Measurements from ENCODE around the gene ZNF473.
A peak's percentile ranks its signal among the peaks of the same experiment; 100 is the strongest.

The ZNF473 gene

DNA sequence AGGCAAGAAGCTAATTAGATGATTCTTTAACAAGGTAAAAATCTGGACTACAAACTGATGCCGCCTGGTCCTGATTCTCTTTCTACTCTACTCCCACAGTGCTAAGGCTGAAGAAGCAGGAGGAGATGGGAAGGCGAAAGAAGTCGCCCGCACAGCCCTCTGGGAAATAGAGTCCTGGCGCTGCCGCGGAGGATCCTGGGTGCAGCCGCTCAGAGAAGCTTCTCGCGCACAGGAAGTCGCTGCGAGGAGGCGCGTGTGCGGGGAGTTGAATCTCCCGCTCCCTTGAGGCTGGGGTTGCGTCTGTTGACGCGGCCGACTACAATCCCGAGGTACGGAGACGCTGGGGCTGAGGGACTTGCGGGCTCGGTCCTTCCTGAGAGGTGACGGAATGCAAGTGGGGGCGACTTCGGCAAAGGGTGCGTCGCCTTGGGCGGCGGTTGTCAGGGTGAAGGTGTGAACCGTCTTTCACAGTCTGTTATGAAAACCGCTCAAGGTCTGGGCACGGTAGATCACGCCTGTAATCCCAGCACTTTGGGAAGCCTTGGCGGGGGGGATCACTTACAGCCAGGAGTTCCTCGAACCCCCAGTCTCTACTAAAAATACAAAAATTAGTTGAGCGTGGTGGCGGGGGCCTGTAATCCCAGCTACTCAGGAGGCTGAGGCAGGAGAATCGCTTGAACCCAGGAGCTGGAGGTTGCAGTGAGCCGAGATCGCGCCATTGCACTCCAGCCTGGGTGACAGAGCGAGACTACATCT, at the start of gene ZNF473:
Gene ZNF473 (plus strand): TSS at position 212 of the 756 bp plus-strand sequence. CDS start 5,078 bp downstream, outside the sequence.
- peak; percentile 95 for DNase-seq
- Histone ChIP-seq H3K27ac (peak within 1 kb of the TSS; percentile 91), H3K4me3 (ENCODE audit: low read depth, low read length) (peak within 1 kb of the TSS; percentile 97), H3K27me3 (replicated peaks) (no peaks in the 10 kb centered on the region), H3K36me3 (replicated peaks) (peaks cover 7% of the 10 kb centered on the region)
- in situ Hi-C loops (cut with HindIII; ENCODE audit: low pct_ligation_motif_present, low sequenced_read_pairs) = no loop called here
- TF ChIP-seq, protein P1, sequence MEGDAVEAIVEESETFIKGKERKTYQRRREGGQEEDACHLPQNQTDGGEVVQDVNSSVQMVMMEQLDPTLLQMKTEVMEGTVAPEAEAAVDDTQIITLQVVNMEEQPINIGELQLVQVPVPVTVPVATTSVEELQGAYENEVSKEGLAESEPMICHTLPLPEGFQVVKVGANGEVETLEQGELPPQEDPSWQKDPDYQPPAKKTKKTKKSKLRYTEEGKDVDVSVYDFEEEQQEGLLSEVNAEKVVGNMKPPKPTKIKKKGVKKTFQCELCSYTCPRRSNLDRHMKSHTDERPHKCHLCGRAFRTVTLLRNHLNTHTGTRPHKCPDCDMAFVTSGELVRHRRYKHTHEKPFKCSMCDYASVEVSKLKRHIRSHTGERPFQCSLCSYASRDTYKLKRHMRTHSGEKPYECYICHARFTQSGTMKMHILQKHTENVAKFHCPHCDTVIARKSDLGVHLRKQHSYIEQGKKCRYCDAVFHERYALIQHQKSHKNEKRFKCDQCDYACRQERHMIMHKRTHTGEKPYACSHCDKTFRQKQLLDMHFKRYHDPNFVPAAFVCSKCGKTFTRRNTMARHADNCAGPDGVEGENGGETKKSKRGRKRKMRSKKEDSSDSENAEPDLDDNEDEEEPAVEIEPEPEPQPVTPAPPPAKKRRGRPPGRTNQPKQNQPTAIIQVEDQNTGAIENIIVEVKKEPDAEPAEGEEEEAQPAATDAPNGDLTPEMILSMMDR (IDR thresholded peaks at IDR 0.05; ENCODE audit: low read depth, low read length, missing control alignments) = no peak

DNA sequence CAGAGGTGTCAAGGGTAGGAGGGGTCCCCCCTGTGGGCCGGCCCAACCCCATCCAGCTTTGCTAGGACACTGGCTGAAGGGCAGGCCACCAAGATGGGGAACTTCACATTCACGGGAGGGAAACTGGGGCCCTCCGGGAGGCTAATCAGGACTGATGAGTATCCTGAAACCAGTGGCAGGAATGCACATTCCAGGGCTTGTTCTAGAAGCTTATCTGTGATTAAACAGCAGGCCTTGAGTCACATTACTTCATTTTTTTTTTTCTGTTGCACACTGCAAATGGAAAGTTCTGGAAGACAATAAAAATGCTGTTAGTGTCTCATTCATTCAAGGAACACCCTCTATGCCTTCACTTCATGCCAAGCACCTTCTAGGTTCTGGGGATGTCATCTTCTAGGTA, 49.3 kb upstream of the ZNF473 start:
- DNase-seq = no peak
- Histone ChIP-seq H3K36me3 (replicated peaks) (no peaks in the 10 kb centered on the region), H3K4me3 (ENCODE audit: low read depth, low read length) (no peak overlapping the region), H3K27me3 (replicated peaks) (no peaks in the 10 kb centered on the region), H3K27ac (no peak overlapping the region)
- TF ChIP-seq, protein P1 (IDR thresholded peaks at IDR 0.05; ENCODE audit: low read depth, low read length, missing control alignments) = no peak
- in situ Hi-C loops (cut with HindIII; ENCODE audit: low pct_ligation_motif_present, low sequenced_read_pairs) = no loop called here

DNA sequence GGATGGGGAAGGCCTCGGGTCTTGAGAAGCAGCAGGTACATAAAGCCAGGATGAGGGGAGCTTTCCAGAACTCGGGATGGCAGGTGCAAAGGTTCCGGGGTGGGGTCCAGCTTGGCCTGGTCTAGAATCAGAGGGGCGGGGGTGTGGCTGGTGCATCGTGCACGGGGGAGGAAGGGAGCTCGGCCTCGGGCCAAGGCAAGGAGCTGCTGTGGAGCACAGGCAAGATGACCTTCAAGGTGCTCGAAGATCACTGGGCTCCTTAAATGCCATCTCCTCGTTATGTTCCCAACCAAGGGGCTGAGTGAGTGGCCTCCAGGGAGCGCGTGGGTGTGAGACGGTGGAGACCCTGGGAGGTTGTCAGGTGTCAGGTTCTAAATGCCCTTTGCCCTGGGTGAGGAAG, 48.7 kb upstream of the ZNF473 start:
- no peak overlapping the region for H3K4me3 ChIP-seq (ENCODE audit: low read depth, low read length)
- no peak for DNase-seq
- in situ Hi-C loops (cut with HindIII; ENCODE audit: low pct_ligation_motif_present, low sequenced_read_pairs) = no loop called here
- no peak overlapping the region for H3K27ac ChIP-seq
- TF ChIP-seq, protein P1 (IDR thresholded peaks at IDR 0.05; ENCODE audit: low read depth, low read length, missing control alignments) = no peak
- H3K27me3 ChIP-seq (replicated peaks) = no peaks in the 10 kb centered on the region
- H3K36me3 ChIP-seq (replicated peaks) = no peaks in the 10 kb centered on the region

DNA sequence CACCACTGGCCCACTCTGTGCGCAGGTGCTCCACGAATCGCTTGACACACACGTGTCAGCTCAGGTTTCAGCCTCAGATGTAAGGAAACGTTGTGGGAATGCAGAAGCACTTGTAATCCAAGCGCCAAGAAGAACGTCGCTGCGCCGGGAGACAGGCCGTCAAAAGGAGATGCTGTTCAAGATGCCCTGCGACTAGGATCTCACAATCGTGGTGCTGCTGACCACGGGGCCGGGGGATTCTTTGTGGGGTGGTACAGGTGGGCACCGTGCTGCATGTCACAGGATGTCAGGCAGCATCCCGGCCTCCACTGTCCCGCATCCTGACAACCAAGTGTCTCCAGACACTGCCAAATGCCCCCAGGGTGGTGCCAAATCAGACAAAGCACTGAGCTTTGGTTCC, 47.9 kb upstream of the ZNF473 start:
- no peak for DNase-seq
- Histone ChIP-seq H3K27me3 (replicated peaks) (no peaks in the 10 kb centered on the region), H3K36me3 (replicated peaks) (no peaks in the 10 kb centered on the region), H3K27ac (no peak overlapping the region), H3K4me3 (ENCODE audit: low read depth, low read length) (no peak overlapping the region)
- in situ Hi-C loops (cut with HindIII; ENCODE audit: low pct_ligation_motif_present, low sequenced_read_pairs) = no loop called here
- TF ChIP-seq, protein P1 (IDR thresholded peaks at IDR 0.05; ENCODE audit: low read depth, low read length, missing control alignments) = no peak

DNA sequence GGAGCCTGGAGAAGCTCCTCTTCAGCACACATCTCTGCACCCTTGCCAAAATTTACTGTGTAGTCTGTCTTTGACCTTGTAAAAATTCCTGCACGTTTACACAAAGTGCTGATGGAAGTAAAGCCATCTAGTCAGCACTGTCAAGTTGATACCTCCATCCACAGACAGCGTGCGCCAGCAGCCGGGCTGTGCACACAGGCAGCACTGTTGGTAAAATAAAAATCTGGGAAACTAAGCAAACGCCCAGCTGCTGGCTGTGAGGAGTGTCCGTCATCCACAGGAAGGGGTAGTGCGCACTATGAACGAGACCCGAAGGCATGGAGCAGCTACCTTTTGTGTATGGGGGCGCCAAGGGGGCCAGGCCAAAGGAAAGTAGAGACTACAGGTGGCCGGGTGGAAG, 47.5 kb upstream of the ZNF473 start:
- in situ Hi-C loops (cut with HindIII; ENCODE audit: low pct_ligation_motif_present, low sequenced_read_pairs) = no loop called here
- H3K36me3 ChIP-seq (replicated peaks) = no peaks in the 10 kb centered on the region
- no peak overlapping the region for H3K27ac ChIP-seq
- DNase-seq = no peak
- no peaks in the 10 kb centered on the region for H3K27me3 ChIP-seq (replicated peaks)
- H3K4me3 ChIP-seq (ENCODE audit: low read depth, low read length) = no peak overlapping the region
- TF ChIP-seq, protein P1 (IDR thresholded peaks at IDR 0.05; ENCODE audit: low read depth, low read length, missing control alignments) = no peak
